Measurements from ENCODE around the gene DNAH1. TPM values are rescaled to one million over a fixed set of nuclear protein-coding genes. Genes with fewer than 3 reads are reported as not detected.

Gene DNAH1
- total RNA-seq, 1 donor from 2014 or later, result 11.2 TPM

- DNase-seq (no peak), ATAC-seq (no peak)
- Histone ChIP-seq H3K27ac (no peak overlapping the region), H3K9me3 (no peaks in the 10 kb centered on the region), H3K27me3 (no peaks in the 10 kb centered on the region), H3K4me1 (no peaks in the 10 kb centered on the region), H3K4me3 (no peak overlapping the region), H3K36me3 (peaks cover 4% of the 10 kb centered on the region)
- intact Hi-C loops (cut with DNase I), result loop anchor here (5.0 kb wide), 1 partner anchor 109 kb away; no protein-coding TSS in a partner anchor
- TF ChIP-seq CTCF (IDR thresholded peaks at IDR 0.05), result no peak
Observed at GRCh38 chr3:52341123-52341522, 25.0 kb downstream of the DNAH1 start.

GRCh38 chr3:52343946-52344600 lies 28.0 kb downstream of the DNAH1 start:
- no peak for ATAC-seq
- H3K4me3 ChIP-seq, result no peak overlapping the region
- DNase-seq, result no peak
- no peak for TF ChIP-seq CTCF (IDR thresholded peaks at IDR 0.05)
- H3K4me1 ChIP-seq, result no peaks in the 10 kb centered on the region
- intact Hi-C loops (cut with DNase I), result loop anchor here (5.0 kb wide), 1 partner anchor 112 kb away; no protein-coding TSS in a partner anchor
- peaks cover 2% of the 10 kb centered on the region for H3K36me3 ChIP-seq
- no peaks in the 10 kb centered on the region for H3K9me3 ChIP-seq
- H3K27ac ChIP-seq, result no peak overlapping the region
- H3K27me3 ChIP-seq, result no peaks in the 10 kb centered on the region

DNA sequence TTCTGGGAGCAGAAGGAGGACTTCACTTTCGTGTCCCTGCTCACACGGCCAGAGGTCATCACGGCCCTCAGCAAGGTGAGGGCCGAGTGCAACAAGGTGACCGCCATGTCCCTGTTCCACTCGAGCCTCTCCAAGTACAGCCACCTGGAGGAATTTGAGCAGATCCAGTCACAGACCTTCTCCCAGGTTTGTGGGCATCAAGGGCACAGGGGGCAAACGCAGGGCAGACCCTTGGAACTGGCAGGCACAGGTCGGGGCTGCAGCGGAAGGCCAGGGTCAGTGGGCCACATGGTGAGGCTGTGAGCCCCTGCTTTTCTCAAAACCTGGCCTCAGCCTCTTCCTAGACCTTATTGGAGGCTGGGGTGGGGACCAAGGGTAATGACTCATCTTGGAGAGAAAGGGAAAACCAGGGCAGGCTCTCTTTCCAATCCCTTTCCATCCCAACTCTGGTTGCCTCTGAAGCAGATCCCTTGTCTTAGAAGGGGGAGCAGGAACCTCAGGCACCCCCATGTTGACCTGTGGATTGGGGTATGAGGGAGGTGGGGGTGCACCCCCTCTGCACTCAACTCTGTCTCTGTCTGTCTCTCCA lies 29.5 kb downstream of the DNAH1 start:
- Histone ChIP-seq H3K4me1 (no peaks in the 10 kb centered on the region), H3K9me3 (no peaks in the 10 kb centered on the region), H3K36me3 (peaks cover 7% of the 10 kb centered on the region), H3K27me3 (no peaks in the 10 kb centered on the region), H3K27ac (no peak overlapping the region), H3K4me3 (no peak overlapping the region)
- intact Hi-C loops (cut with DNase I), result no loop called here
- ATAC-seq (no peak), DNase-seq (no peak)
- TF ChIP-seq CTCF (IDR thresholded peaks at IDR 0.05), result no peak

DNA sequence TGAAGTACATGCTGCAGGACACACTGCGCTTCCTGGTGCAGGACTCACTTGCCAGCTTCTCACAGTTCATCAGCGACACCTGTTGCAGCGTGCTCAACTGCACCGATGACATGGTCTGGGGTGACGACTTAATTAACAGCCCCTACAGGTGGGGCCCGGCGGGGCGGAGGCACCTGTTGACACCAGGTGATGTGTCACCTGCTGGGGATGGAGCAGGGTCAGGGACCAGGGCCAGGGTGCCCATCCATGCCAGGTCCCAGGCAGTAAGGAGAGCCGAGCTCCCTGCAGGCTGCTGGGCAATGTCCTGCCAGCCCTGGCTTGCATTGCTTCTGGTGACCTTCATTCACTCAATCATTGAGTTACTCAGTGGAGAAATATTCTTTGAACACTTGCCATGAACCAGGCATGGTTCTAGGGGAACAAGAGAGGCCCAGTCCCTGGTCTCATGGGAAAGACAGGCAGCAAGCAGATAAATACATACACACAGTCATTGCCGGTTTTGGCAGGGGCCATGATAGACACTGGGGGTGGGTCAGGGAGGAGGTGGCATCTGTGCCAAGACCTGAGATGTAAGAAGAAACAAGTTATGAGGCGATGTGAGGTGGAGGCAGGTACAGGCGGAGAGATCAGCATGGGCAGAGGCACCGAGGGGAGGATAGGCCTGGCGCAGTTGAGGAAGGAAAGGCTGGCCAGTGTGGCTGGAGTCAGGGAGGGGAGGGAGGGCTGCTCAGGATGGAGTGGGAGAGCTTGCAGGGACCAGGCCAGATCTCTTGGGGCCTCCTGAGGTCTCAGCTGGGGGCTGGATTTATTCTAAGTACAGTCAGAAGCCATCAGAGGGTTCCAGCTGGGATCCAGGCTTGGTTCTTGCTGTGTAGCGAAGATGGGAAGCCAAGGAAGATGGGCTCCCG lies 30.8 kb downstream of the DNAH1 start:
- intact Hi-C loops (cut with DNase I), result no loop called here
- Histone ChIP-seq H3K27me3 (no peaks in the 10 kb centered on the region), H3K9me3 (no peaks in the 10 kb centered on the region), H3K36me3 (peaks cover 7% of the 10 kb centered on the region), H3K4me3 (no peak overlapping the region), H3K27ac (no peak overlapping the region), H3K4me1 (no peaks in the 10 kb centered on the region)
- no peak for TF ChIP-seq CTCF (IDR thresholded peaks at IDR 0.05)
- ATAC-seq, result no peak
- DNase-seq, result no peak

GRCh38 chr3:52347716-52348635 lies 31.9 kb downstream of the DNAH1 start:
- no peak for TF ChIP-seq CTCF (IDR thresholded peaks at IDR 0.05)
- H3K9me3 ChIP-seq, result no peaks in the 10 kb centered on the region
- no peak overlapping the region for H3K4me3 ChIP-seq
- peaks cover 8% of the 10 kb centered on the region for H3K36me3 ChIP-seq
- H3K27me3 ChIP-seq, result no peaks in the 10 kb centered on the region
- H3K4me1 ChIP-seq, result no peaks in the 10 kb centered on the region
- intact Hi-C loops (cut with DNase I), result no loop called here
- ATAC-seq (no peak), DNase-seq (no peak)
- no peak overlapping the region for H3K27ac ChIP-seq
